Measurements from ENCODE around the gene VPS25.
A peak's percentile ranks its signal among the peaks of the same experiment; 100 is the strongest.

Gene VPS25

GRCh38 chr17:42744806-42745617, 28.2 kb upstream of the VPS25 start, which contains the start of gene EZH1:
TSS of gene EZH1 (minus strand) at chr17:42745040. CDS start at chr17:42728941, 16,099 bp downstream.
- peak; percentile 84 for DNase-seq (ENCODE audit: low read depth)
- H3K4me3 ChIP-seq (ENCODE audit: control insufficient read depth, low read depth, low read length): peak within 1 kb of the TSS; percentile 78
- no peak for TF ChIP-seq CTCF (conservative IDR thresholded peaks at IDR 0.05; ENCODE audit: control insufficient read depth, insufficient read depth, low read depth, low read length)

- DNase-seq (ENCODE audit: low read depth): no peak
- no peak for TF ChIP-seq CTCF (conservative IDR thresholded peaks at IDR 0.05; ENCODE audit: control insufficient read depth, insufficient read depth, low read depth, low read length)
- H3K4me3 ChIP-seq (ENCODE audit: control insufficient read depth, low read depth, low read length): no peak overlapping the region
Measured at GRCh38 chr17:42748202-42748907, 24.9 kb upstream of the VPS25 start.

GRCh38 chr17:42748908-42749798, 24.1 kb upstream of the VPS25 start:
- no peak overlapping the region for H3K4me3 ChIP-seq (ENCODE audit: control insufficient read depth, low read depth, low read length)
- peak; percentile 48 for DNase-seq (ENCODE audit: low read depth)
- TF ChIP-seq CTCF (conservative IDR thresholded peaks at IDR 0.05; ENCODE audit: control insufficient read depth, insufficient read depth, low read depth, low read length): no peak

- DNase-seq (ENCODE audit: low read depth): no peak
- no peak for TF ChIP-seq CTCF (conservative IDR thresholded peaks at IDR 0.05; ENCODE audit: control insufficient read depth, insufficient read depth, low read depth, low read length)
- H3K4me3 ChIP-seq (ENCODE audit: control insufficient read depth, low read depth, low read length): no peak overlapping the region
Measured at GRCh38 chr17:42750739-42751344, 22.4 kb upstream of the VPS25 start.

GRCh38 chr17:42751628-42752027, 21.6 kb upstream of the VPS25 start:
- TF ChIP-seq CTCF (conservative IDR thresholded peaks at IDR 0.05; ENCODE audit: control insufficient read depth, insufficient read depth, low read depth, low read length): no peak
- no peak for DNase-seq (ENCODE audit: low read depth)
- H3K4me3 ChIP-seq (ENCODE audit: control insufficient read depth, low read depth, low read length): no peak overlapping the region

GRCh38 chr17:42754782-42755181, 18.5 kb upstream of the VPS25 start:
- H3K4me3 ChIP-seq (ENCODE audit: control insufficient read depth, low read depth, low read length): no peak overlapping the region
- peak; percentile 94 for DNase-seq (ENCODE audit: low read depth)
- TF ChIP-seq CTCF (conservative IDR thresholded peaks at IDR 0.05; ENCODE audit: control insufficient read depth, insufficient read depth, low read depth, low read length): no peak

Data from fibroblast of mammary gland (primary cell).